PC-9 (cell line): ENCODE results near the gene TNPO2. TPM values are rescaled to one million over a fixed set of nuclear protein-coding genes. Genes with fewer than 3 reads are reported as not detected.

Experiments used
- BruUV-seq: library from RNA; stranded (reverse); fragments of 400-500 nt; replicated peaks from 2 replicates; lab custom pipeline; 2021; lab: Mats Ljungman, UMichigan
- CTCF ChIA-PET: fragments of 300-600 bp; sonication (Branson Sonifier 250); formaldehyde crosslinking; loops from one replicate; lab custom pipeline; 2022; ENCODE audit warnings: antibody characterized with exemption; lab: Charles Lee
- POLR2A ChIA-PET: fragments of 300-600 bp; sonication (Branson Sonifier 250); formaldehyde crosslinking; loops from one replicate; lab custom pipeline; 2022; ENCODE audit warnings: antibody characterized with exemption; ENCODE audit not compliant: unreplicated experiment; lab: Charles Lee
- DNase-seq, 2 experiments: peaks; one replicate each; pipeline versions ENCODE4 v3.0.0 to v3.0.0-alpha.2; 2015 to 2022; ENCODE audit warnings: mixed read lengths in 1 of 2
- H2AFZ ChIP-seq: fragments of 200-600 bp; sonication (generic); 2 replicates; pipeline ENCODE4 v1.8.1; 2017; ENCODE audit warnings: antibody characterized with exemption
- H3F3A ChIP-seq: fragments of 200-600 bp; sonication (generic); 2 replicates; pipeline ENCODE4 v1.8.1; 2017; ENCODE audit warnings: antibody characterized with exemption, mild to moderate bottlenecking, low read depth; ENCODE audit not compliant: insufficient read depth
- H3K27ac ChIP-seq: fragments of 200-600 bp; sonication (generic); 2 replicates; pipeline ENCODE4 v1.6.1; 2016; ENCODE audit warnings: mixed run types
- H3K27me3 ChIP-seq: fragments of 200-600 bp; sonication (generic); 2 replicates; pipeline ENCODE4 v1.6.1; 2016; ENCODE audit warnings: low read depth, mixed run types; ENCODE audit not compliant: insufficient read depth
- H3K36me3 ChIP-seq: fragments of 200-600 bp; sonication (generic); 2 replicates; pipeline ENCODE4 v1.6.1; 2016; ENCODE audit warnings: low read depth, mixed run types
- H3K4me1 ChIP-seq: fragments of 200-600 bp; sonication (generic); replicated peaks from 2 replicates; pipeline ENCODE4 v1.6.1; 2016; ENCODE audit warnings: mixed run types; ENCODE audit not compliant: insufficient read depth
- H3K4me2 ChIP-seq: fragments of 200-600 bp; sonication (generic); 2 replicates; pipeline ENCODE4 v1.6.1; 2017; ENCODE audit warnings: mixed run types
- H3K4me3 ChIP-seq: fragments of 200-600 bp; sonication (generic); 2 replicates; pipeline ENCODE4 v1.6.1; 2016; ENCODE audit warnings: mixed run types
- H3K79me2 ChIP-seq: fragments of 200-600 bp; sonication (generic); 2 replicates; pipeline ENCODE4 v1.6.1; 2017; ENCODE audit warnings: low read depth, mixed run types
- H3K9me2 ChIP-seq: fragments of 200-600 bp; sonication (generic); 2 replicates; pipeline ENCODE4 v1.8.1; 2017; ENCODE audit warnings: mild to moderate bottlenecking; ENCODE audit not compliant: insufficient read depth
- H3K9me3 ChIP-seq: fragments of 200-600 bp; sonication (generic); 2 replicates; pipeline ENCODE4 v1.8.1; 2016; ENCODE audit warnings: low read depth; ENCODE audit not compliant: insufficient read depth
- H4K20me1 ChIP-seq: fragments of 200-600 bp; sonication (generic); 2 replicates; pipeline ENCODE4 v1.8.1; 2017; ENCODE audit not compliant: insufficient read depth
- EZH2 ChIP-seq: fragments of 200-600 bp; sonication (generic); IDR thresholded peaks from 2 replicates; pipeline ENCODE4 v1.8.0; 2017; ENCODE audit warnings: antibody characterized with exemption, low read depth
- intact Hi-C: fragments of 100-400 bp; cut with micrococcal nuclease; formaldehyde crosslinking; loops from one replicate; pipeline ENCODE4 v1.10.0; 2022; ENCODE audit not compliant: unreplicated experiment
- total RNA-seq: library from RNA; stranded (reverse); gene quantifications from 2 replicates; pipeline ENCODE4 v1.2.3, GENCODE V29; 2021
- TF ChIP-seq, protein P1 (sequence below): fragments of 200-600 bp; sonication (generic); conservative IDR thresholded peaks from 2 replicates; pipeline ENCODE4 v1.6.1; 2017; ENCODE audit warnings: mixed run types, antibody characterized with exemption, mild to moderate bottlenecking, moderate library complexity

TNPO2 gene
- total RNA-seq, 1 experiment from 2014 or later = 77.5 TPM

DNA sequence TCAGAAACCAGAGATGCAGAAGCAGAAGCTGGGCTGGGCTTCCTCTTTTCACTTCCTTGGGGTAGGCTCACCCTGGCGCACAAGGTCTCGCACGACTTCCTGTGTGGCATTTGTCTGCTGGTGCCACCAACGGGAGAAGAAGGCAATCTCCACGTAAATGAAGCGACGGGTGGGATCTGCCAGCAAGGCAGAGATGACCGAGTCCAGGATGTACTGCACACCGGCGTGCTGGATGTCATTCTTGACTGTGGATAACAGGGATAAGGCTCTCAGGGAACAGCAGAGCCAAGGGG is 58.5 kb downstream of the TNPO2 start:
- H3K9me2 ChIP-seq = no peaks in the 10 kb centered on the region
- H3K27ac ChIP-seq = no peak overlapping the region
- peak overlapping the region; percentile 81; the same call in 1 of the 2 replicates for H3K4me2 ChIP-seq
- TF ChIP-seq EZH2 = no peak
- TF ChIP-seq, protein P1, sequence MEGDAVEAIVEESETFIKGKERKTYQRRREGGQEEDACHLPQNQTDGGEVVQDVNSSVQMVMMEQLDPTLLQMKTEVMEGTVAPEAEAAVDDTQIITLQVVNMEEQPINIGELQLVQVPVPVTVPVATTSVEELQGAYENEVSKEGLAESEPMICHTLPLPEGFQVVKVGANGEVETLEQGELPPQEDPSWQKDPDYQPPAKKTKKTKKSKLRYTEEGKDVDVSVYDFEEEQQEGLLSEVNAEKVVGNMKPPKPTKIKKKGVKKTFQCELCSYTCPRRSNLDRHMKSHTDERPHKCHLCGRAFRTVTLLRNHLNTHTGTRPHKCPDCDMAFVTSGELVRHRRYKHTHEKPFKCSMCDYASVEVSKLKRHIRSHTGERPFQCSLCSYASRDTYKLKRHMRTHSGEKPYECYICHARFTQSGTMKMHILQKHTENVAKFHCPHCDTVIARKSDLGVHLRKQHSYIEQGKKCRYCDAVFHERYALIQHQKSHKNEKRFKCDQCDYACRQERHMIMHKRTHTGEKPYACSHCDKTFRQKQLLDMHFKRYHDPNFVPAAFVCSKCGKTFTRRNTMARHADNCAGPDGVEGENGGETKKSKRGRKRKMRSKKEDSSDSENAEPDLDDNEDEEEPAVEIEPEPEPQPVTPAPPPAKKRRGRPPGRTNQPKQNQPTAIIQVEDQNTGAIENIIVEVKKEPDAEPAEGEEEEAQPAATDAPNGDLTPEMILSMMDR = no peak
- intact Hi-C loops = loop anchor here (5.0 to 10.0 kb wide), 2 partner anchors 610 to 743 kb away; partner anchors contain the start of gene ZNF878
- H3K36me3 ChIP-seq = 0 out of 2 replicates have a peak, but pooled peaks cover 4% of the 10 kb centered on the region
- H3K9me3 ChIP-seq = no peaks in the 10 kb centered on the region
- no peaks in the 10 kb centered on the region for H3K27me3 ChIP-seq
- ChIA-PET CTCF (no interaction called here), POLR2A (no interaction called here)
- H4K20me1 ChIP-seq = no peaks in the 10 kb centered on the region
- H3F3A ChIP-seq = peaks cover 17% of the 10 kb centered on the region; the same call in 1 of the 2 replicates
- H2AFZ ChIP-seq = no peak overlapping the region
- DNase-seq = no peak
- no peak overlapping the region for H3K4me3 ChIP-seq
- BruUV-seq = no TSS peak
- H3K79me2 ChIP-seq = peaks cover 30% of the 10 kb centered on the region
- peaks cover 21% of the 10 kb centered on the region for H3K4me1 ChIP-seq

DNA sequence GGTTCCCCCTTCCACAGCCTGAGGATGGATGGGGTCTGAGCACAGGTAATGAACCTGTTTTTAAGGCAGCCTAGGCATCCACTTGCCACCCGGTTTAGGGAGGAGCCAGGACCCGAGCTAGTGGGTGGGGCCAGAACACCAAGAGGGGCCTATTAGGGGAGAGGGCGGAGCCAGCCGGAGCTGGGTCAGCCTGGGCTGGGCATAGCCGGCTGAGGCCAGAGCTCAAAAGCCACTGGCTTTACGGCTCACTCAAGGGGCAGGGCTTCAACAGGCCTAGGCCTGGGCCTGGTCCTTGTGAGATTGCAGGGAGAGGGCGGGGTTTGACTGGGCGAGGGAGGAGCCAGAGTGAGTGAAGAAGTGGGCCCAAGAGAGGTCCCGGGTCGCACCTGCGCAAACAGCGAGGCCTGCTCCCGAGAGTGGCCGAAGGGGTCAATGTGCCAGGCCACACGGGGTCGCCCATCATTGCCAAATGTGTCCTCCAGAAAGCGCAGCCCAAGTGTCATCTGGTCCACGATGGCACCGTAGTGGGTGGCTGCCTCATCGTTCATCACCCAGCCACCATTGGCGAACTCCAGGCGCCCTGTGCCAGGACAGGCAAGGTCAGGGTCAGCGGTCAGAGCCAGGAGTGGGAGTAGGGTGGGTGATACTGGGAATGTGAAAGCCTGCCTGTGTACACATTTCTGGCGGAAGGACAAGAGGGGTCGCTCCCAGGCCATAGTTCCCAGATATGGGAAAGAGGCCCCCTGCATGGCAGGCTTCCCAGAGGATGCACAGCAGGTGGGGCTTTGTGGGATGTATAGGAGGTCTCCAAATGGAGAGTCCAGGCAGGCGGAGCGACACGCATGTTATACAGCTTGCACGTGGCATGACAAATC is 59.1 kb downstream of the TNPO2 start:
- Histone ChIP-seq H3K4me3 (no peak overlapping the region), H3K36me3 (0 out of 2 replicates have a peak, but pooled peaks cover 4% of the 10 kb centered on the region), H3K4me1 (peaks cover 21% of the 10 kb centered on the region), H3K9me2 (no peaks in the 10 kb centered on the region), H2AFZ (no peak overlapping the region), H3F3A (peaks cover 14% of the 10 kb centered on the region; the same call in 1 of the 2 replicates), H3K9me3 (no peaks in the 10 kb centered on the region), H3K27me3 (no peaks in the 10 kb centered on the region), H3K27ac (no peak overlapping the region), H4K20me1 (no peaks in the 10 kb centered on the region), H3K4me2 (no peak overlapping the region), H3K79me2 (peaks cover 25% of the 10 kb centered on the region)
- POLR2A ChIA-PET = no interaction called here
- no TSS peak for BruUV-seq
- DNase-seq = no peak
- intact Hi-C loops = loop anchor here (5.0 to 10.0 kb wide), 2 partner anchors 610 to 742 kb away; partner anchors contain the start of gene ZNF878
- CTCF ChIA-PET = no interaction called here
- TF ChIP-seq, protein P1 = no peak
- TF ChIP-seq EZH2 = no peak

DNA sequence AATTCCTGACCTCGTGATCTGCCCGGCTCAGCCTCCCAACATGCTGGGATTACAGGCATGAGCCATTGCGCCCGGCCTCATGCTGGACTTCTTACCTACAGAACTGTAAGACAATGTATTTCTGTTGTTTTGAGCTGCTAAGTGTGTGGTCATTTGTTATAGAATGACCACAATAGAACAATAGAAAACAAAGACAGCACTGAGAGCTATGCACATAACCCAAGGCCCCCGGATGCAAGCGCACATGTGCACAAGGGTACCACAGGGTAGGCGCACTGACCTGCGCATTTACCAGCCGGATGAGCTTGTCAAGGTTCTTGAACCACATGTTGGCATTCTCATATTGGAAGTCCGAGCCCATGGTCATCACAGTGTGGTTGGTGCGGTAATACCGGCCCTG is 62.8 kb downstream of the TNPO2 start:
- no peak for DNase-seq
- Histone ChIP-seq H3F3A (no peaks in the 10 kb centered on the region), H3K4me1 (0 out of 2 replicates have a peak, but pooled peaks cover 4% of the 10 kb centered on the region), H4K20me1 (no peaks in the 10 kb centered on the region), H3K9me2 (no peaks in the 10 kb centered on the region), H3K27ac (no peak overlapping the region), H3K4me3 (no peak overlapping the region), H3K9me3 (no peaks in the 10 kb centered on the region), H2AFZ (no peak overlapping the region), H3K79me2 (no peaks in the 10 kb centered on the region), H3K27me3 (no peaks in the 10 kb centered on the region), H3K36me3 (0 out of 2 replicates have a peak, but pooled peaks cover 4% of the 10 kb centered on the region), H3K4me2 (no peak overlapping the region)
- BruUV-seq = no TSS peak
- POLR2A ChIA-PET = no interaction called here
- CTCF ChIA-PET = no interaction called here
- intact Hi-C loops = loop anchor here (10.0 kb wide), 1 partner anchor 606 kb away; the partner anchor contains the start of gene ZNF878
- TF ChIP-seq, protein P1 = no peak
- TF ChIP-seq EZH2 = no peak
